NCI-H187 treated with DMSO at 0.1 percent for 48 hours (cell line): ENCODE measurements around the gene NQO2.
"Not testable (repeated sequence)": the region's sequence is repeated elsewhere in the genome, so short reads cannot be mapped to it uniquely, and the experiment has no call there.

Source experiments
- DNase-seq: peaks from one replicate; lab custom pipeline; 2025; lab: John Stamatoyannopoulos, UW

Gene NQO2

GRCh38 chr6:3039384-3039783 lies 39.7 kb downstream of the NQO2 start:
- no peak for DNase-seq

- no peak for DNase-seq
Observed at GRCh38 chr6:3041147-3041546, 41.5 kb downstream of the NQO2 start.

GRCh38 chr6:3041606-3042005 lies 41.9 kb downstream of the NQO2 start:
- DNase-seq = no peak

GRCh38 chr6:3045369-3045768 lies 45.7 kb downstream of the NQO2 start:
- DNase-seq = no peak

- no peak for DNase-seq
Observed at GRCh38 chr6:3045777-3046176, 46.1 kb downstream of the NQO2 start.

GRCh38 chr6:3046295-3046694 lies 46.6 kb downstream of the NQO2 start:
- no peak for DNase-seq

GRCh38 chr6:3048009-3048408 lies 48.3 kb downstream of the NQO2 start:
- not testable (repeated sequence) for DNase-seq

- no peak for DNase-seq
Observed at GRCh38 chr6:3052481-3053230, 53.0 kb downstream of the NQO2 start.

GRCh38 chr6:3053231-3053508 lies 53.5 kb downstream of the NQO2 start:
- no peak for DNase-seq

GRCh38 chr6:3054229-3055157 lies 54.8 kb downstream of the NQO2 start:
- peak; percentile 63 for DNase-seq

- DNase-seq = not testable (repeated sequence)
Observed at GRCh38 chr6:3055158-3055499, 55.4 kb downstream of the NQO2 start.

GRCh38 chr6:3057063-3057770 lies 57.5 kb downstream of the NQO2 start:
- DNase-seq = no peak

- DNase-seq = no peak
Observed at GRCh38 chr6:3058957-3059356, 59.3 kb downstream of the NQO2 start.

GRCh38 chr6:3060092-3060491 lies 60.4 kb downstream of the NQO2 start:
- not testable (repeated sequence) for DNase-seq

GRCh38 chr6:3061501-3061941 lies 61.8 kb downstream of the NQO2 start:
- no peak for DNase-seq

GRCh38 chr6:3063340-3063732 lies 63.6 kb downstream of the NQO2 start:
- DNase-seq = not testable (repeated sequence)

- DNase-seq = peak; percentile 51
Observed at GRCh38 chr6:3063733-3064700, 64.3 kb downstream of the NQO2 start.

GRCh38 chr6:3068329-3069214 lies 68.9 kb downstream of the NQO2 start, which contains the start of gene RIPK1:
TSS of gene RIPK1 (plus strand) at chr6:3068494. CDS start at chr6:3076824, 8,330 bp downstream.
- DNase-seq = no peak
